CD4-positive, alpha-beta T cell treated with Interleukin-6 at 100 ng/mL for 8 hours (primary cell): Measurements from ENCODE around the gene ENKD1.

Source experiments
- DNase-seq: peaks from one replicate; pipeline ENCODE4 v3.0.0-alpha.2; 2020; ENCODE audit warnings: mixed read lengths, low spot score

ENKD1 gene

DNA sequence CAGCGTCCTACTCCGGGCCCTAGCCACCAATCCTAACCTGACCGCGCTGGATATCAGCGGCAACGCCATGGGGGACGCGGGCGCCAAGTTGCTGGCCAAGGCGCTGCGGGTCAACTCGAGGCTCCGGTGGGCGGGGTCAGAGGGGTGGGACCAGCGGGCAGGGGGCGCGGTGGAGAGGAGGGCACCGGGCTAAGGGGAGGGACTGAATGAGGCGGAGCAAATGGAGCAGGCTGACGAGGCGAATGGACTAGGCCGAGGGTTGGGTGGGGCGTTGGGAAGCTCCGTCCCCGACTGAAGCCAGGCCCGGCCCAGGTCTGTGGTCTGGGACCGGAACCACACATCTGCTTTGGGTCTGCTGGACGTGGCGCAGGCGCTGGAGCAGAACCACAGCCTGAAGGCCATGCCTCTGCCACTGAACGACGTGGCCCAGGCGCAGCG, 17.0 kb downstream of the ENKD1 start:
- DNase-seq, result no peak

DNA sequence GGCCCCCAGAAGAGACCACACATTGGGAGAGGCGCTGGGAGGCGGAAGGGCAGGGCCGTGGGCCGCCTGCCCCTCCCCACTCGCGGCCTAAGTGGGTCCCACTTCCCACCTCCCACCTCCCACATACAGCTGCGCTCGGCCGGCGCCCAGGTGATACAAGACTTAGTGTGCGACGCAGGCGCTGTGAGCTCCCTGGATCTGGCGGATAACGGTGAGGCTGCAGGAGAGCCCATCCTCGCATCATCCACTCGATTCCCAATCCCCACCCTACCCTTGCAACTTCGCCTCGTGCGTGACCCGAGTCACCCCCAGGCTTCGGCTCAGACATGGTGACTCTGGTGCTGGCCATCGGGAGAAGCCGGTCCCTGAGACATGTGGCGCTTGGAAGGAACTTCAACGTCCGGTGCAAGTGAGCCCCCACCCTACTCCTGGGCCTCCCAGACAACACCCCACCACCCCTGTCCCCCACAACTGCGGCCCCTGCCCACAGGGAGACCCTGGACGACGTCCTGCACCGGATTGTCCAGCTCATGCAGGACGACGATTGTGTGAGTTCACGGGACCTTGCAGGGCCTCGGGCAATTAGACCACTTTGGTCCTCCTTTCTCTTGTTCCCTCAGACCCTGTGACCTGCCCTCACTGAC, 17.7 kb downstream of the ENKD1 start:
- no peak for DNase-seq

DNA sequence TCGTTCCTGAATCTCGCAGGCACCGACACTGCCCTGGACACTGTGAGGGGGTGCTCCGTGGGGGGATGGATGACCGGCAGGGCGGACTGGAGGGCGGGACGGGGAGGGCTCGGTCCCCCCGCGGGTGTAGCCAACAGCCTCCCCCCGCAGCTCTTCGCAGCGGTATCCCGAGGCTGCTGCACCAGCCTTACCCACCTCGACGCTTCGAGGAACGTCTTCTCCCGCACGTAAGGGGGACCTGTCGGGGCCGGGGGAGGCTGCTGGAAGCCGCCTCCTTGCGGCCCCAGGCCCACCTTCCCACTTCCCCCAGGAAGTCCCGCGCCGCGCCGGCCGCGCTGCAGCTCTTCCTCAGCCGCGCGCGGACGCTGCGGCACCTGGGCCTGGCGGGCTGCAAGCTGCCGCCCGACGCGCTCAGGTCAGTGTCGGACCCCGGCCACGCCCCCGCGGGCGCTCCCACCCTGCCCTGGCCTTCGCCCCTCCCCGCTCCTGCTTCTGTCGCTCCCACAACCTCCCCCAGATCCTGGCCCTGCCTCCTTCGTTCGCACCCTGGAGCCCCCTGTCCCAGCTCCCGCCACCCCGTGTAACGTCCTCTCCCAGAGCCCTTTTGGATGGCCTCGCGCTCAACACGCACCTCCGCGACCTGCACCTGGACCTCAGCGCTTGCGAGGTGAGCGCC, 18.3 kb downstream of the ENKD1 start:
- DNase-seq, result no peak

DNA sequence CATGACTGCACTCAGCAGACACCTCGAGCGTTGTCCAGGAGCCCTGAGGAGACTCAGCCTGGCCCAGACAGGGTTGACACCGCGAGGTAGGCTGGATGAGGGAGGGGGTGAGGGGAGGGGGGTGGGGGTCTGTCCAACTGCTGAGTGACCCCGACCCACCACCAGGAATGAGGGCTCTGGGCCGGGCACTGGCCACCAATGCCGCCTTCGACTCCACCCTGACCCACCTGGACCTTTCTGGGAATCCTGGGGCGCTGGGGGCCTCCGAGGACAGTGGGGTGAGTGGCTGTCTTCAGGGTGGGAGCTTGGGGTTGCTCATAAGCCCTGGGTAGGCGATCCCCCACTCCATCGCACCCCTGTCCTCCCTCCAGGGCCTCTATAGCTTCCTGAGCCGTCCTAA, 18.9 kb downstream of the ENKD1 start:
- no peak for DNase-seq

DNA sequence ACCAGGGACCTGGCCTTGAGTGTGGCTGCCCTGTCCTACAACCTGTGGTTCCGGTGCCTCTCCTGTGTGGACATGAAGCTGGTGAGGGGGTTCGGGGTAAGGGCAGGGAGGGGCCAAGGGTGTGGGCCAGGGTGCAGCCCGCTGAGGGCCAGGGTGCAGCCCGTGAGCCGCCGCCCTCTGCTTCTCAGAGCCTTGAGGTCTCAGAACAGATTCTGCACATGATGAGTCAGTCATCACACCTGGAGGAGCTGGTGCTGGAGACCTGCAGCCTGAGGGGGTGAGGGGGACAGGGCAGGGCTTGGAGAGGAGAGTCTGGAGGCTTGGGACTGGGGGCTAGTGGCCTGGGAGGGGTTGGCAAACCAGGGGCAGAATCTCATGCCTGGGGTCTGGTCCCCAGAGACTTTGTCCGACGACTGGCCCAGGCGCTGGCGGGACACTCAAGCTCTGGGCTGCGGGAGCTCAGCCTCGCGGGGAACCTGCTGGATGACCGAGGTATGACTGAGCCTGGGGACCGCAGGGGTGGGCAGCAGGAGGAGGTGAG, 19.4 kb downstream of the ENKD1 start:
- no peak for DNase-seq

DNA sequence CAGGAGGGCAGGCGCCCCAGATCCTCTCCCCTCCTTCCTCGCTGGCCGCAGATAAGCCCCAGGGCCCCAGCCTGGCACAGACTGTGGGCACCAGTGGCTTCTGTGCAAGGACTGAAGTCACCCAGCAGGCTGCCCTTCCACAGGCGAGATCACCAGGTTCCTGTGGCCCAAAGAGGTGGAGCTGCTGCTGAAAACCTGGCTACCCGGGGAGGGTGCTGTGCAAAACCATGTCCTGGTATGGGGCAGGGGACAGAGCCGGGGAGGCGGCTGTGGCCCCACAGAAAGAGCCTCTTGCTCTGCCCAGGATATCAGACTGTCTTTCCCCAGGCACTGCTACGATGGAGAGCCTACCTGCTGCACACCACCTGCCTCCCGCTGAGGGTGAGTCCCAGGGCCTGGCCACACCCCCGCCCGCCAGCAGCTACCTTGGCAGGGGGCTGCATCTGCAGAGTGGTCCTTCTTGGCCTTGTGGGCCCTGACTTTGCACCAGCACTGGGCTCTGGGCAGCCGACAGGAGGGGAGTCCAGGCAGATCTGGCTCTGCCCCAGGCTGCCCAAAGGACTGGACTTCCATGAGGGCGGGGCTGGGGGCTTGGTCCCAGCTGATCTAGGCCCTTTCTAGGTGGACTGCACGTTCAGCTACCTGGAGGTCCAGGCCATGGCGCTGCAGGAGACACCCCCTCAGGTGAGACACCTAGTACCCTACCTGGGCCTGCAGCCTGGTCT, 21.0 kb downstream of the ENKD1 start:
- DNase-seq, result no peak

DNA sequence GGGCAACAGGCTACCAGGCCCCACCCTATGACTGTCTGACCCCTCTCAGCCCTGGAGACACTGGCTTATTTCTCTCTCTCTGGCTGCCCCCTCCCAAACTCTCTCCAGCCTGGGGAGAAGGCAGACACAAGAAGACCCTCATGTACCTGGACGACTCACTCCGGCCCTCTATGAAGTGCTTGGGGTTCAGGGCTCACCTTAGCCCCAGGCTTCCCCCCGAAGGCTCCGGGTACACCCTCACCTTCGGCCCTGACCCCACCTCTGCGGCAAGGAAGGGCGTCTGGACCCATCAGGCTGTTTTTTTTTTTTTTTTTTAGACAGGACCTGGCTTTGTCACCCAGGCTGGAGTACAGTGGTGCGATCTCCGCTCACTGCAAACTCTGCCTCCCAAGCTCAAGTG, 22.5 kb downstream of the ENKD1 start:
- DNase-seq, result no peak

DNA sequence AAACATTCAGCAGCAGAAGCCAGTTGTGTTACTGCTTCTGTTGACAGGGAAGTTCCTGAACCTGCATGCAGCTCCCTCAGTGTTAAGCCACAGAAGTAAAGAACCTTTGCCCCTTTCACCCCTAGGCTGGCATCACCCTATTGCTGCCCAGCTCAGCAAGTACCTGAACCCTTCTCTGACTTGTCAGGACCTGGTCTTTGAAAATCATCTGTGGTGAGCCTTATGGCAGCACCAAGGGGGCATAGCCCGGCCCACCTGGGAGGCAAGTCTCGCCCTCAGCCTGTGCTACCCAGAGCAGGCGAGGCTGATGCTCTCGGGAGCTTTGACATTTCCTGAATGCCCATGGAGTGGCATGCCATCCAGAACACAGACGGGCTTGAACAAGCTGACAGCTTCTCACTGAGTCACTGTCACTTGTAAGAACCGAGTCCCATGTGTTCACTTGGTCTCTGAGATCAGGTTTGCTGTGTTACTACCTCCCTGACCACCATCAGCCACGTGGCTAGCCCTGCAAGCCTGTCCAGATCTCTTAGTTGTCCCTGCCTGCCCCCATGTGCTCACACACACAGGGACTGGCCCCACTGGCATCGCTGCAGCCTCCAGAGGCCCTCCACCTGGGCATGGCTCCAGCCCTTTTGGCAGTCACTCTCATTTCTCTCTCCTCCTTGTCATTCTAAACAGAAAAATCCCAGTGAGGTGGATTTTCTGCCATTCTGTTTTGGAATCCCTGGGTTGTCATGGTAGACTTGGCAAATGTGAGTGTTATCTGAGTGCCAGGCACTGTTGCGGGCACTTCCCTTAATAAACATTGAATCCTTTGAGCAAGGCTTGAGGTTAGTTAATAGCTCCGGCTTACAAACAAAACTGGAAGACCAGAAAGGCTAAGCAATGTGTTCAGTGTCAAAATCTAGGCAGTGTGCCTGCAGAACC, 24.5 kb downstream of the ENKD1 start:
- no peak for DNase-seq

DNA sequence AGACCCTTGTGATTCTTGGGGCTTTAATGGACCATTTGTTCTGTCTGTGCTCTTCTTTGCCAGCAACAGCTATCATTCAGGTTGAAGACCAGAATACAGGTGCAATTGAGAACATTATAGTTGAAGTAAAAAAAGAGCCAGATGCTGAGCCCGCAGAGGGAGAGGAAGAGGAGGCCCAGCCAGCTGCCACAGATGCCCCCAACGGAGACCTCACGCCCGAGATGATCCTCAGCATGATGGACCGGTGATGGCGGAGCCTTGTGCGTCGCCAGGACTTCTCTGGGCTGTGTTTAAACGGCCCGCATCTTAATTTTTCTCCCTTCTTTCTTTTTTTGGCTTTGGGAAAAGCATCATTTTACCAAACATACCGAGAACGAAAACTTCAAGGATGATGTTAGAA, 28.9 kb downstream of the ENKD1 start:
- DNase-seq, result no peak

DNA sequence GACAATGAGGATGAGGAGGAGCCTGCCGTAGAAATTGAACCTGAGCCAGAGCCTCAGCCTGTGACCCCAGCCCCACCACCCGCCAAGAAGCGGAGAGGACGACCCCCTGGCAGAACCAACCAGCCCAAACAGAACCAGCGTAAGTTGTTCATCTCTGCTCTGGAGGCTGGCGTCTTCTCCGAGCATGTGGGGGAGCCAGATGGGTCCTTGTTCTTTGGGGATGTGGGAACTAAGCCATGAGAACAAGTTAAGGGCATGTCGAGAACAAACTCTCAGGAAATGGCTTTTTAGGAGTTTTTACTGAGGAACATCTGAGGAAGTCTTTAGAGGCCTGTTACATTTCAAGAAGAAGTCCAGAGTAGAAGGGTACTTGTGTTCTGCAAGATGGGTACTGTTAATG, 29.8 kb downstream of the ENKD1 start:
- DNase-seq, result no peak

DNA sequence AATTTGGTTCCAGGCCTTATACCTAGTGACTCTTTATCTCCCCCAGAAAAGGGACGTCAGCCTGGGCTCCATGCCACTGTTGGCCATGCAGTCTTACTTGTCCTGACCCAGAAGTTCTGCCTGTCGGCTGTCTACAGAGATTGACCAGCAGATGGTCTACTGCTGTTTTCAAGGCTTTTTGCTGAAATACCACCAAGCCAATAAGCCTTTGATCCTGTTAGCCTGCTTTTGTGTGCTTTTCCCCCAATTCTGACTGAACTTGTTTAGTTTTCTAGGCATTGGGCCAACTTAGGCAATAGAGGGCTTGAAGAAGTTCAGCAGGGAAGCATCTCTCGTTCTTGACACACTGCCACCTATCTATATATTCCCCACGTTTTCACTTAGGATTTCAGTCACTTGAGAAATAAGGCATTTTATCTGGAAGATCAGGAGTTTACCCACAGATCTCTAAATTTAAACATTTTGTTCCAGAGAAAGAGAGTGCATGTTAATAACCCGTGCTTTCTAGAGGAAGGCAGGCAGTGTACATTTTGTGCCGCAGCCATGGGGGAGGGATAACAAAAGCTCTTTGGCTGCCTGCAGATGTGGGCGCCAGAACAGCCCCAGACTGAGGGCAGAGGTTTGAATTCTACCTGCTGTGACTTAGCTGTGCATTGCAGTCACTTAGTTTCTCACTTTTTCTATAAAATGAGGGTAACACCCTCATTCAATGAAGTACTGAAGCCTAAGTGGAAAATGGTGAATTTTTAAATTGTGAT, 34.0 kb downstream of the ENKD1 start:
- no peak for DNase-seq

DNA sequence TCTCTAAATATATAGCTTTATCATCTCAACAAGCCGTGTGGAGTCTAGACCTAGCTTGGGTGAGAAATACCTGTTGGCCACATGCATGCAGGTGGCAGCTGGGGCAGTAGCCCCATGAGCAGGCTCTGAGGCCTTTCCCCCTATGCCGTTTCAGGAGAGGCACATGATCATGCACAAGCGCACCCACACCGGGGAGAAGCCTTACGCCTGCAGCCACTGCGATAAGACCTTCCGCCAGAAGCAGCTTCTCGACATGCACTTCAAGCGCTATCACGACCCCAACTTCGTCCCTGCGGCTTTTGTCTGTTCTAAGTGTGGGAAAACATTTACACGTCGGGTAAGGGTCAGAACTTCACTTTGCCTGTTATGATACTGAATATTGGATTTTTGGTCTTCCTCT, 38.3 kb downstream of the ENKD1 start:
- DNase-seq, result no peak

DNA sequence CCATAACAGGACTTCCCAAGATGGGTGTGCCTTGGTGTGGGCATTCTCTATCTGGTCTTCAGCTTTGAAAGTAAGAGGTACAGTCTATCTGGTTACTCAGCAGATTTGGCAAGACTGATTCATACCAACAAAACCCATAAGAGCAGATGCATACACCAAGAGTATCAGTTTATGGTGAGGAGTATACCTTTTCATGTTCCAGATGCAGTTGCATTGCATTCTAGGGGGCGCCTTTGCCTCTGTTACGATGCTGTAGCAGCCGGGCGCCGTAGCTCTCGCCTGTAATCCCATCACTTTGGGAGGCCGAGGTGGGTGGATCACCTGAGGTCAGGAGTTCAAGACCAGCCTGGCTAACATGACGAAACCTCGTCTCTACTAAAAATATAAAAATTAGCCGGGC, 52.7 kb downstream of the ENKD1 start:
- no peak for DNase-seq
